Choroid plexus epithelial cell (primary cell): Measurements from ENCODE around the gene GALC.

Experiments
- DNase-seq: peaks from one replicate; pipeline ENCODE4 v3.0.0-alpha.2; 2010; ENCODE audit warnings: low read depth
- H3K4me3 ChIP-seq: 2 replicates; pipeline ENCODE4 v1.5.1; 2011; ENCODE audit warnings: low read depth, mild to moderate bottlenecking, control low read depth, low read length, moderate library complexity
- CTCF ChIP-seq: conservative IDR thresholded peaks from 2 replicates; pipeline ENCODE4 v1.5.1; 2011; ENCODE audit warnings: low read depth, mild to moderate bottlenecking, control low read depth, inconsistent platforms, low read length, moderate library complexity

Gene GALC

GRCh38 chr14:88007608-88008007 lies 14.6 kb upstream of the GALC start:
- DNase-seq, result no peak
- no peak overlapping the region for H3K4me3 ChIP-seq
- no peak for TF ChIP-seq CTCF

- no peak overlapping the region for H3K4me3 ChIP-seq
- TF ChIP-seq CTCF, result no peak
- no peak for DNase-seq
Observed at GRCh38 chr14:88005978-88006851, 13.2 kb upstream of the GALC start.

- DNase-seq, result peak; percentile 48
- no peak for TF ChIP-seq CTCF
- no peak within 1 kb of the TSS for H3K4me3 ChIP-seq
Observed at GRCh38 chr14:88005050-88005481, 12.1 kb upstream of the GALC start, which contains the start of gene GPR65. TSS of gene GPR65 (plus strand) at chr14:88005135. CDS start at chr14:88010848, 5,713 bp downstream.

- H3K4me3 ChIP-seq, result no peak overlapping the region
- no peak for DNase-seq
- no peak for TF ChIP-seq CTCF
Observed at GRCh38 chr14:88004506-88005036, 11.6 kb upstream of the GALC start.

- H3K4me3 ChIP-seq, result no peak overlapping the region
- DNase-seq, result no peak
- TF ChIP-seq CTCF, result no peak
Observed at GRCh38 chr14:88003425-88003824, 10.4 kb upstream of the GALC start.

GRCh38 chr14:88002421-88003075 lies 9.6 kb upstream of the GALC start:
- TF ChIP-seq CTCF, result no peak
- no peak overlapping the region for H3K4me3 ChIP-seq
- DNase-seq, result no peak
